Medulla oblongata (tissue), 1 donor: ENCODE measurements around the gene ANKRD44.

Source experiments
- DNase-seq: peaks from one replicate; pipeline ENCODE4 v3.0.0-alpha.2; 2015; ENCODE audit errors: extremely low spot score

ANKRD44 gene

DNA sequence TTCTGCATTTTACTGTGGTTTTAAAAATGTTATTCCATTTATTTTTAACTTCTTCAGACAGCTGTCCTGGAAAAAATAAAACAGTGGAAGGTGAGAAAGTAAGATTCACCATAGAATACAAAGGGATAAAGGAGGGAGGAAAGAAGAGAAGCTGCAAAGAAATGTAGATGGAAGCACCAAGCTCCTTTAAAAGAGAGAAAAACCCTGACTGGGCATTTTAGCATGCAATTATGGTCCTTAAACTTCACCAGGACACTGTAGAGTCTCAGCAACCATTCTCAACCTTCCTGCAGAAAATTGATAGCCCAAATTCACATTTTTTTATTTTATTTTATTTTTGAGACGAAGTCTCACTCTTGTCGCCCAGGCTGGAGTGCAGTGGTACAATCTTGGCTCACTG lies 11.6 kb upstream of the ANKRD44 start:
- no peak for DNase-seq

DNA sequence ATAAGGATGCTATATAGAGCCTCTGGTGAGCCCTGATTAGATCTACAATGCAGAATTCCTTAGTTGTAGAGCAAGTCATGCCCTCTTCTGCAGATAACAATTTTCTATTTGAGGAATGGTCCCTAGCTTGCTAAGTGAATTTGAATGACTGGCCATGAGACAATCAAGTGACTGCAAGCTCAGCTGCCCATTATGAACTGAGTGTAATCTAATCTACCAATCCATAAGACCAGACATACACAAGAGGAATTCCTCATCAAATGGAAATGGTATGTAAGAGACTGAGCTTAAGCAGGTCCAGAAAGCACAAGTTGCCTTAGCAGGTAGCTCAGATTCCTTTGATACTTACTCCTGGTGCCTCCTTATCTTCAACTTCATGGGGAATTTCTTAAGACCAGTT lies 4.8 kb upstream of the ANKRD44 start:
- no peak for DNase-seq

DNA sequence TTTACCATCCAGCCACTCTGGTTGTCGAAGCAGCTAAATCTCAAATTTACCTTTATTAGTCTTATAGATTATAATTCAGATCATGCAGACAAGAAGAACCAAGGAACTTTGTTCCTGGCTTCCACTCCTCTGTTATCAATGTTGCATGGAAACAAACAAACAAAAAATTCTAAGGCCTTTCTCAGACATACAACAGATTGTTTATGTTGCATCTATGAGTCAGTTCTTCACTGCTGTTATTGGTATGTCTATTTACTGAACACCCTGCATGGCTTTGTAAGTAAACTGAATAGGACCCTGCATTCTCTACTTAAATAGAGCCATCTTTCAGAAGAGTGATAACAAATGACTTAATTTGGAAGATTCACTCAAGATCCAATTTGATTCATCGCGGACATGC lies 1.6 kb upstream of the ANKRD44 start:
- no peak for DNase-seq

DNA sequence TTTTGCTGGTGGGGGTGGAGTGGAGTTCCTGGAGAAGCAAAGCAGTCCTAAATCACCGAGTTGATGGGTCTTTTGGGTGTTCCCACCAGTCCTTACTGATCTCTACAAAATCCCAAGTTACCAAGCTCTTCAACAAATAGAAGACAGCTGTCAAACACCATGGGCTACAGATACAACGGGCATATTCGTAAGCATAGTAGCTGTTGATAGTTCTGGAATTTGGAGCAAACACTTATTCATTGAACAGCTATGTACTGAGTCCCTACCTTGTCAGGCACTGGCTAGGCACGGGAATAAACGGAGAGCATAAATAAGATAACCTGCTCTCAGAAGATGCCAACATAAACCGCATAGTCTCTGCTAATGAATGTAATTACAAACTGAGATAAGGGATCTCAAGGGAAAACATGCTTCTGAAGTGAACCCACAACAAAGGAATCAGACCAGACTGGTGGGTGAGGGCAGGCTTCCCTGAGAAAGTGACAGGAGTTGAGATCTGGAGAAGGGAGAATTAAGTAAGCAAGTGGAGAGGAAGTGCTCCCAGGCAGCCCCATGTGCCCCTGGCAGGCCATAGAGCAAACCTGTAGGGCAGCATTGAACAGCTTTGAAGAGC lies 947 bp upstream of the ANKRD44 start:
- DNase-seq, result no peak

DNA sequence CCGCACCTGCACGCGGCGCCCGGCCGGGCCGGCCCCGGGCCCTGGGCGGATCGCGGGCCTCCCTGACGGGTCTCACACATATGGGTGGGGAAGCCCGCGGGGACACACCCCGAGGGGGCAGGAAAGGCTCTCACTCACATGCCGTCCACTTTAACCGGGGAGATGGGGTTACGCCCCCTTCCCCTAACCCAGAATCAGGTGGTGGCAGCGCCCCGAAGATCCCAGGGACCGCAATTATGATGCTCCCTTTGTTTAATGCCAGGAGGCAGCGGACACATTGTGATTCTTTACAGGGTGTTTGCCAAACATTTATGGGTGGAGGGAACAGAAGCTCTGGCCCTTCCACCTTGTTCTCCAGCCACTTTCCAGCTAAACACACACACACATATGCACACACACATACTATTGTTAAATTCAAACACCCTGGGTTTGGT lies 424 bp upstream of the ANKRD44 start:
- peak; percentile 26 for DNase-seq

DNA sequence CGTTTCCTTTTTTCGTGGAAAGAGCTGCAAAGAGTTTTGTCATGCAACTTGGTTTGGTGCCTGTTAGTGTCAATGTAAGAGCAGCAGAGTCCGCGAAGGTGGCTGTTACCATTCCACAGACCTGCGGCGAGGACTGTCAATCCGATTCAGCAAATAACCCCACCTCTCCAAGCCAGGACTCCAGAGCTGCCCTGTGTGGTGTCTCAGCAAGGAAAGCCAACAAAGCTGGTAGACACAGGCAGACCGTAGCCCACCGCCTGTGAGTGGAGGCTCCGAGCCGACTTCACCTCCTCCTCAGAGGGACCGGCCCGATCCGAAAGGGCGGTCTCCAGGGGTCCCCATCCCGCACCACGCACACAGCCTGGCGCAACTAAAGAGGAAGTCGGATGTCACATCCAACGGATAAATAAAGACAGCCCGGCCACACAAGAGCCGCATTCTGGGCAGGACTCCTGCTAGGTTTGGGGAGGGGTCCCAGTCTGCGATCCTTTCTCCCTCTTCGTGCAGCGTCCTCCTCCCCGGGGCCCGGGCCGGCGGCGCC lies 819 bp downstream of the ANKRD44 start:
- peak; percentile 53 for DNase-seq

DNA sequence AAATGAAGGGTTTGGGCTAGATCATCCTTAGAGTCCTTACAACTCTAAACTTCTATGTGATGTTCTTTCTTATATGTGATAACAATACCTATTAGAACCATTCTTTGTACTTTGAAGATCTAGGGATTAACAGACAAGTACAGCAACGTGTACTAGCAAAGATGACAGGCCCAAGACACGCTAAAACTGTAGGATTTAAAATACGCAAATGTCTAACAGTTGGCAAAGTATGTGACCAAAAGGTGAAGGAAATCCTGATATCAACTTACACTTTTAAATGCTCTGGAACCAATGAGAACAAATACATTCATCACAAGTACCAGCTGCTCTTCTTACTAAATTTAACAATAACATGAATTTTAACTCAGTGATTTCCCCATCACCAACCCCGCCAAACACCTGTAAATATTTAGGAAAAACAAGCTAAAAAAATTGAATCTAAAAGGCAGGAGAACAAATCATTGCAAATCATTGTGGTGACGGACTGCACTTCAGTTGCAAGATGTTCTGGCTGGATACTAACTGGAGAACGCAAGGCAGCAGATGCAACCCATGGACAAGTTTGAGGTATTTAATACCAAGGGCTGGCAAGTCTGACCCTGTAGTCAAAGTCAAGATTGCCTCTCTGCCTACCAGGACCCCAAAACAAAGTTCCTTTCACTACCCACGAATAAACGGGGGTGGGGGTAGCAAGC lies 1.4 kb downstream of the ANKRD44 start:
- DNase-seq, result no peak

DNA sequence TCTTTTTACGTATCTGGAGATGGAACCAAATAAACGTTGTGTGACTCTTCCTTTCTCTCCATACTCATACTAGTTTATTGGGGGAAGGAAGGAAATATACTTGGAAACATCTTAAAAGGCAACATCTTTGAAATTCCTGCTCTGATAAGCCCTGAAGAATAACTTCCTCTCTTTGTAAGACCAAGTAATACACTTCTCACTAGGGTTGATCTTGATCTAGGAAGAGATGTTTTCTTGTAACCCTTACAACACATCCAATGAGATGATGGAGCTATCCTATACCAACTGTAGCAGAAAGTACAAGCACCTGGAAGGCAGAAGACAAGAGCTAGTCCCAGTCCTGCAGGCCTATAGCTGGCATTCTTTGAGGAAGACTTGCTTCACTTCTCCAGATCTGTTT lies 2.0 kb downstream of the ANKRD44 start:
- DNase-seq, result peak; percentile 53

DNA sequence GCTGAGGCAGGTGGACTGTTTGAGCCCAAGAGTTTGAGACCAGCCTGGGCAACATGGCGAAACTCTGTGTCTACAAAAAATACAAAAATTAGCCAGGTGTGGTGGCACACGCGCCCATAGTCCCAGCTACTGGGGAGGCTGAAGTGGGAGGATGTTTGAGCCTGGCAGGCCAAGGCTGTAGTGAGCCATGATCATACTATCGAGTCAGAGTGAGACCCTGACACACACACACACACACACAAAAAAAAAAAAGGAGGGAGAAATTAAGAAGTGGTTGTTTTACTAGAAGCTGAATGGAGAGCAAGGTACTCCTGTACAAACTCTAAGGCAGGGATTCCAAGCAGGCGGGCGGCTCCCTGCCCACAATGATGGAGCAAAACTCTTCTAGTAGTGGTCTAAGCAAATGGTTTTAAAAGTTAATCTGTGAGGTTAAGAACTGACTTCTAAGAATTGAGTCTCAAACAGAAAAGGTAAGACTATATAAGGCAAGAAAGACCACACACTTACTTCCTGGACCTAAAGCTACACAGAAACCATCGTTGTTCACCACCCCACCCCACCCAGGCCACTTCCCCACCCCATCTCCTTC lies 2.6 kb downstream of the ANKRD44 start:
- no peak for DNase-seq

DNA sequence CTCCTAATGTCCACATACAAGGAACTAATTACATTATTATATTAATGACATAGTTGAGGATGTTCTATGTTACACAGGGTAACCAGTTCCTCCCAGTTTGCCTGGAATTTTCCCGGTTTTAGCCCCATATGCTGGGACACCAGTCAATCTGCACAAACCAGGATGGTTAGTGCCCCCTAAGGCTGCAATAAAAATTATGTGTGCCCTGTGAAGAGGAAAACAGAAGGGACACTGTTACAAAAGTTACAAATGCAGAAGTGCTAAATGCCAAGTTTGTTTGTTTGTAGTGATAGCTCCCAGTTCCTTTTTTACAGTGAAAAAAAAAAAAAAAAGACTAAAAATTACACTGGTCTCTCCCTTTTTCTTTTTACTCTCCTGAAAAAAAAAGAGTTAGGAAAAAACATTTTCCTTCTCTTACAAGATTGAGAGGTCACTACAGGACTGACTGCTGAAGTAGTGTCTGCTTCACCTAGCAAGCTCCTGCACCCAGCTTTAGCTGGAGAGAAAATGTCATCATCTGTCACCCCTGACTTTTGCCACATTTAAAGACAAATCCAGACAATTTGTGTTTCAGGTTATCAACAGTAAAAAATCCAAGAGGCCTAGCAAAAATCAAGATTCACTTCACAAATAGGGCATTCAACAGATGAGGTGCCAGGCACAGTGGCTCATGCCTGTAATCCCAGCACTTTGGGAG lies 3.2 kb downstream of the ANKRD44 start:
- DNase-seq, result peak; percentile 83

DNA sequence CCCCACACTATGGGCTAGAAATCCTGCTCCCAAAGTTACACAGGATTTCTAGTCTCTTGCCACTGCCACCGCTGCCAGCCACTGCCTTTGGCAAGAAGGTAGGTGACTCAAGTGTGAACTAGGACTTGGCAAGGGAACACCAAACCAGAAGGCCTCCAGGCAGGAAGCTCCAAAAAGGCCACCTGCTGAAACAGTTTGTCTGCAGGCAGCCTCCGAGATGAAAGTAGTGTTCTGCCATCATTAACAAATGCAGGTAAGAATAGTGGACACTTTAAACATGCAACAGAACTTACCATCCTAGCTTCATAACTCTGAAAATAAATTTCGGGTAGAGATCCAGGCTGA lies 3.9 kb downstream of the ANKRD44 start:
- DNase-seq, result peak; percentile 84

DNA sequence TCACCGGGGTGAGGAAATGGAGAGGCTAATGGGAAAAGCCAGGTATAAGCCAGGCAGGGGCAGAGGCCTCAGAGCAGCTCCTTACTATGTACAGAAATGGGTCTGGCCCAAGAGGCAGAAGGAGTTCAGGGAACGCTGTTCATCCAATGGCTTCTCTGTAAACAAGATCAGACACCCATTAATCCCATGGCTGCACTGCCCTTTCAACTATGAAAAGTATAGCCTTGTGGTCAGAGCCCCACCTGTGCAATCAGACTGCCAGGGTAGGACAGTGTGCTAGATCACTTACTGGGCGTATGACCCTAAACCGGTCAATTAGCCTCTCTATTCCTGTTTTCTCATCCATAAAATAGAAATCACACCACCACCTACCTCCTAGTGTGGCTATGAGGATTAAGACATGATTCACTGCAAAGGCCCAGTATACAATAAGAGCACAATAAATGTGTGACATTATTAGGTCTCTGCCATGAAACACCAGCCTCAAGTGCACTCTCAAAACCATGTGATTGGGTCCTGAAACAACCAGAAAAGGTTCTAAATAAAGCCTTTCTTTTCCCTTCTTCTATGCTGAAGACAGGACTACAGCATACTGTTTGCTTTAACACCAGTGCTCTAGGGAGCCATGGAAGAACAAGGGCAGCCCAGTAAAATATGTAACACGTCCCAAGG lies 4.4 kb downstream of the ANKRD44 start:
- DNase-seq, result no peak

DNA sequence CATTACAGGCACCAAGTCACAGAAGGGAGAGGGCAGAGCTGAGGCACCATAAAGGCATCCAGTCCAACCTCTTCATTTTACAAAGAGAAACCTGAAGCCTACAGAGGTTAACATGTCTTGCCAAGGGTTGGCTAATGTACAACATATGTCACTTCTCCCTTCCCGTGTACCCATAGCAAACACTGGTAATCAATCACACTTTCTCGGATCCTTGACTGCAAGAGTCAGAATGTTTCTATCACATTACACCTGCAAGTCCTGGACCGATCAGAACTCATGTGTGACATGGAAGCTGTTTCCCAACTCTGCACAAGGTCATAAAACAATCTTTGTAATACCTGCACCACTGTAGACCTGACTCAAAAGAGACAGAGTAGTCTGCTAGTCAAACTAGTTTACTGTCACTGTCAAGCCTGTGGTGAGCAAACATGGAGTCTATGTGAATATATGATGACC lies 6.0 kb downstream of the ANKRD44 start:
- no peak for DNase-seq

DNA sequence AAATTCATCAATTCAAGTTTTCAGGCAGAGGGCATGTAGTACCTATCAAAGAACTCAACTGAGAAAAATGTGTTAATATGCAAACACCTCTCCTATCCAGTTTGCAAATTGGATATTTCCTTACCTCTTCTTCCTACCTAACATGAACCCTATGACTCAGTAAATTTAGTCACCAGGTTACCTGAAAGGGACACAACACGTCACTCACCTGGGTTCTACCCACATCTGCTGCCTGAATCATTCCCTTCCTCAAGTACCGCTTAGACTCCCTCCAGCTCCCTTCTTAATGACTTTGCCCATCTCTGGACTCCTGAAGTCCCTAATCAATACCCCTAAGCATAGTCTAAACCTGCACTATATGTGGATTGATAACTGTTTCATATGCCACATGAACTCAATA lies 10.4 kb downstream of the ANKRD44 start:
- no peak for DNase-seq

DNA sequence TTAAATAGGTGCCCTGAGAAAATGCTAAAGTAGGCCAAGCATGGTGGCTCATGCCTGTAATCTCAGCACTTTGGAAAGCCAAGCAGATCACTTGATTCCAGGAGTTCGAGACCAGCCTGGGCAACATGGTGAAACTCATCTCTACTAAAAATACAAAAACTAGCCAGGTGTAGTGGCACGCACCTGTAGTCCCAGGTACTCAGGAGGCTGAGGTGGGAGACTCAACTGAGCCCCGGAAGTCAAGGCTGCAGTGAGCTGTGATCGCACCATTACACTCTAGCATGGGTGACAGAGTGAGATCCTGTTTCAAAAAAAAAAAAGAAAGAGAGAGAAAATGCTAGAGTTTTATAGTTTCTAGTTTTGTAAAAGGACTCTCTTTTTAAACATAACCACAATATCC lies 12.0 kb downstream of the ANKRD44 start:
- DNase-seq, result no peak

DNA sequence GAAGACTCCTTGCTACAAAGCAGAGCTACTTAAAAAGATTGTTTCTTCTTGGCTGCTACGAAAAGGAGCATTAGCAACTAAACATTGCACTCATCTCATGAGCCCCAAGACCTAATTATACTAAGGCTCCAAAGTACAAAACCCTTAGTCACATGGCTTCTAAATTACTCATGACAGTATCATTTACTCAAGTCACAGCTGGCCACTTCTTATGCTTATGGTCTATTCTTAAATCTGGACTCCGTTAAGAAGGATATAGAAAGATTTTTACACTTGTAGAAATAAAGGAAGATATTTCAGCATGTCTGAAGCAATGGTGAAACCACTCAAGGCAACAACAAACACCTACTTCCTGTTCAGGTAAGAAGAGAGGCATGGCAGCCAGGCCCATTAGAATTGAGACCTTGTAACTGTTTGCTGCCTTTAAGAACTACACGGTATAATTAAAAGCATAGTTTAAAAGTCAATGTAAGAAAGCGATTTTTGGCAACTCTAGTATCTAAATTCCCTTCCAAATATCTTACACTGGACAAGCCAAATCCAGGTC lies 12.7 kb downstream of the ANKRD44 start:
- no peak for DNase-seq

DNA sequence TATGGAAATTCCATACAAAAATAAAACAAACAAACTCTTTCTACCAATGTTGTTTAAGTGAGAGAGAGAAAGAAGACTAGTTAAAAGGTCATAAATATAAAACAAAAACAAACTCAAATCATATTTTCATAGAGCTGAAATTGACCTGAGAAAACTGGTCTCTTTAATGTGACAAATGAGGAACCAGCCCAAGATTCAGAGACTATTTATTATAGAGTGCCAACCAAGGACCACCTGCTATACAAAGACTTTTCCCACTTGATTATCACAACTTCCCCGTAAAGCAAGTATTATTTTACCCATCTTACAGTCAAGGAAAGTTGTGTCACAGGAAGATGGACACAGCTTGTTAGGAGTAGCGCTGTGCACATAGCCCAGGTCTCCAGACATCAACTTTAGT lies 13.3 kb downstream of the ANKRD44 start:
- no peak for DNase-seq

DNA sequence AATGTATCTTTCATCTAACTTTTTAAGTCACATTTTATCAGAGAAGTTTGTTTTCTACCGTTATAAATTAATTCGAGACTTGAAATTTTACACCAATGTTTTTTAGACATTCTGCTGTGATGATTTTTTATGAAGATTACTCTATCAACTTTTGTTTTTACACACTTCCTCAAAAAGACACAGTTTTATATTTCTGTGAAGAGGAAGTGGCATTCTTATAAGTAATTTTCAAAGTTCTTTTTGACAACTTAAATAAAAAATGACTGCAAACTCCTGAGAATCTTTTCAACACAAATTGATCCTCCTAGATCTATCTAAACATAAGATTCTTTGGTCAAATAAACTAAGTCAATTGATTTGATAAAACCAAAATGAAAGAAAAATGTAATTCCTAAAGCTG lies 13.7 kb downstream of the ANKRD44 start:
- no peak for DNase-seq

DNA sequence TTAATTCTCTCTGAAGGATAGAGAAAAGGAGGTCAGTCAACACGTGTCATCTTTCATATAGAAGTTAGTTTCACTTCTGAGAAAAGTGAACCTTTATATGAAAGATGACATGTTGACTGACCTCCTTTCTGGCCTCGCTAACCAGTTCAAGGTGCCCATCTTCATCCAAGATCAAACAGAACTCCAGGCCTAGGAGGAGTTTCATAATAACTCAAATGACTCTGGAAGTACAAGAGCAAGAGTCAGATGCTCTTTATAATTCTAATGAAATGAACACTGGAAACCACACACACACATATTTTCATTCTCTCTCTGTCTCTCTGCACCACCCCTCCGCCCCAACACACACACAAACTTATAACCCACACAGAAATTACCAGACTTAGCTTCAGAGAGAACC lies 16.3 kb downstream of the ANKRD44 start:
- peak; percentile 27 for DNase-seq

DNA sequence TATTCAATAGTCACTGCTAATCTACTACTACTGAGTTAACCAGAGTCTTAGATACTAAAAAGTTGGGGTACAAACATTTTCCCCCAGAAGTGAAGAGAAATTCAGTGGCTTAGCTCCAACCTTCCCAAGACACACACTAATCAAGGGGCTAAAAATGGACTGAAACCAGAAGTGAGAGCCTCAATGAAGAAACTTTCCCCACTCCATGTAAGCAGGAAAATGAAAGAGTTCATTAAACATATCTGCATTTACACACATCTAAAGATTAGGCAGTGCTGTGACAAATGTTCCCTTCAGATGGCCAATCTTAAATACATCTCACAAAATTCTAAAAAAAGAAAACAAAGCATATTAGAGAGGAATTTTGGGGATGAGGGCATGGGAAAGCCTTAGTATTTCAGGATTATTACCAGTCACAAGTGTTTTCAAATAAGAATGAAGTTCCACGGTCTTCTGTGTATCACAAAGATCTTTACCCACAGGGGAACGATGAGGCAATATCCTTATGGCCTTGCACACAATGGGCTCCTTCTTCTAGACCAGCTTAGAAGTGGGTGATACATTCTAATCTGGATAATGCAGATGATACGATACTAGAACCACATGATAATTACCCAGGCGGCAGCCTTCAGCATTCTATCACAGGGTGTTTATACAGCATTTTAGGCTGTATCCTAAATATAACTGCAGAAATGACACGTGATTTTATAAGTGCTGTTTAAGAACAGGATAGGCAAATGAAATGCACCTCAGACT lies 17.1 kb downstream of the ANKRD44 start:
- peak; percentile 54 for DNase-seq

DNA sequence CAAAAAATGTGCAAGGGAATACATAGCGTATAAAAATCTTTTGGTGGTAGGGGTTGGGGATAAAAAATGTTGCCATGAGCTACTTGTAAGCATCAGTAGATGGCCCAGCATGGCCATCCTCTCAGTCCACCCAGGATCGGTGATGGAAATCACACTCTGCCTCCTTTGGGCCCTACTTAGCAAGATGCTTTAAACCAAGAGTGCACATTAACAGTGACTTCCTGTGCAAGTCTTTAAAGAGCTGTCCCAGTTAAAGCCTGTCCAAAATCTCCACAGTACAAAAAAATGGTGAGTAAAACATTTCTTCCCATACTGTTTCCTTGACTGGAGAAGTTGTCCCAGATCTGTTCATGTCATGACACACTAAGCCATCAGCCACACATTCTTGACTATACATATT lies 18.0 kb downstream of the ANKRD44 start:
- no peak for DNase-seq
